ENCODE measurements around the gene ZNF516.
A peak's percentile ranks its signal among the peaks of the same experiment; 100 is the strongest.

Gene ZNF516

DNA sequence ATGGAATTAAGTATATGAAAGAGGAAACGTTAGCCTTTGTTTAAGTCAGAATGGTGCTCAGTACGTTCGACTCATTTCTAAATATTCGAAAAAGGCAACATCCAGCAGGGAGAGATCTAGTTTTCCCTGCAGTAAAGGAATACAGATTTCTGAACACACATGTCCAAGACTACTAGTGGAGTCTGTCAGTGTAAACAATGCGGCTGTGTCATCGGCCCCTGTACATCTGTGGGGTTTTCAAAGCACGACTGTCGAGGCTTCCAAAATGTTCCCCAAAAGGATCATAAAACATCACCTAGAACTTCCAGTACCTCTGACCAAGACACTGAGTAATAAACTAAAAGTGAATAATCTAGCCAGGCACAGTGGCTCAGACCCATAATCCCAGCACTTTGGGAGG lies 112.8 kb downstream of the ZNF516 start:
- Histone ChIP-seq H3K27ac (ENCODE audit: poor library complexity, severe bottlenecking) (no peak overlapping the region), H3K4me3 (ENCODE audit: severe bottlenecking) (no peak overlapping the region), H3K36me3 (ENCODE audit: low read depth) (peaks cover 9% of the 10 kb centered on the region), H3K27me3 (ENCODE audit: insufficient read depth, poor library complexity, severe bottlenecking) (no peaks in the 10 kb centered on the region), H3K4me1 (ENCODE audit: insufficient read depth, poor library complexity, severe bottlenecking) (no peaks in the 10 kb centered on the region), H3K9me3 (ENCODE audit: severe bottlenecking) (no peaks in the 10 kb centered on the region)
- ATAC-seq (ENCODE audit: low read depth), result no peak
- DNase-seq (ENCODE audit: low spot score), result peak; percentile 2
- TF ChIP-seq, protein P1, sequence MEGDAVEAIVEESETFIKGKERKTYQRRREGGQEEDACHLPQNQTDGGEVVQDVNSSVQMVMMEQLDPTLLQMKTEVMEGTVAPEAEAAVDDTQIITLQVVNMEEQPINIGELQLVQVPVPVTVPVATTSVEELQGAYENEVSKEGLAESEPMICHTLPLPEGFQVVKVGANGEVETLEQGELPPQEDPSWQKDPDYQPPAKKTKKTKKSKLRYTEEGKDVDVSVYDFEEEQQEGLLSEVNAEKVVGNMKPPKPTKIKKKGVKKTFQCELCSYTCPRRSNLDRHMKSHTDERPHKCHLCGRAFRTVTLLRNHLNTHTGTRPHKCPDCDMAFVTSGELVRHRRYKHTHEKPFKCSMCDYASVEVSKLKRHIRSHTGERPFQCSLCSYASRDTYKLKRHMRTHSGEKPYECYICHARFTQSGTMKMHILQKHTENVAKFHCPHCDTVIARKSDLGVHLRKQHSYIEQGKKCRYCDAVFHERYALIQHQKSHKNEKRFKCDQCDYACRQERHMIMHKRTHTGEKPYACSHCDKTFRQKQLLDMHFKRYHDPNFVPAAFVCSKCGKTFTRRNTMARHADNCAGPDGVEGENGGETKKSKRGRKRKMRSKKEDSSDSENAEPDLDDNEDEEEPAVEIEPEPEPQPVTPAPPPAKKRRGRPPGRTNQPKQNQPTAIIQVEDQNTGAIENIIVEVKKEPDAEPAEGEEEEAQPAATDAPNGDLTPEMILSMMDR (IDR thresholded peaks at IDR 0.05; ENCODE audit: poor library complexity, severe bottlenecking), result no peak

DNA sequence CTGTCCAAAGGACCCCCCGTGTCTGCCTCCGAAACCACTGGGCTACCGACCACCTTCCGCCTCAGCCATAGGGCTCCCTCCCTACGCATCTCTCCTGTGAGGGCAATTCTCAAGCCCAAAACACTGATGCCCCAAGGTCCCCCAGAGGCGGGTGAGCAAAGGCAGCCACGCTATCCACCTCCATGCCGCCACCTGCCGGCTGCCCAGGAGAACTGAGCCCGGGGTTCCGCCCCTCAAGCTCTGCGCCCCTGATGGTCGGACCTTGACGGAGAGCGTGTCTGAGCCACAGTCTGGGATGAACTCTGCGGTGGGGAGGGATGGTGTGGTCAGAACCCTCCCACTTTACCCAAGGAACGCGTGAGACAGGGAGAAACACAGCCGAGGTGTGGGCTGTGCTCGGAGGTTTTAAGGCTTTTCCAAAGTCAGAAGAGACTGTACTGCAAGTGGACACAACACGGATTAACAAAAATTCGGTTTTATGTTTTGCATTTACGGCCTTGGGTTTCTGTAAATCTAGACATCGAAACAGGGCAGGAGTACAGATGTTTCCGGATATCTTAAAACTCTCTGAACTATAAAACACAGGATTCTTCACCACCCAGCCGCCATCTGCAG lies 114.1 kb downstream of the ZNF516 start:
- ATAC-seq (ENCODE audit: low read depth) (peak; percentile 39; the same call in 1 of the 3 replicates), DNase-seq (ENCODE audit: low spot score) (no peak)
- Histone ChIP-seq H3K27me3 (ENCODE audit: insufficient read depth, poor library complexity, severe bottlenecking) (no peaks in the 10 kb centered on the region), H3K9me3 (ENCODE audit: severe bottlenecking) (no peaks in the 10 kb centered on the region), H3K4me3 (ENCODE audit: severe bottlenecking) (no peak overlapping the region), H3K27ac (ENCODE audit: poor library complexity, severe bottlenecking) (no peak overlapping the region), H3K36me3 (ENCODE audit: low read depth) (peaks cover 9% of the 10 kb centered on the region), H3K4me1 (ENCODE audit: insufficient read depth, poor library complexity, severe bottlenecking) (peaks cover 4% of the 10 kb centered on the region)
- TF ChIP-seq, protein P1 (IDR thresholded peaks at IDR 0.05; ENCODE audit: poor library complexity, severe bottlenecking), result peak; percentile 34

DNA sequence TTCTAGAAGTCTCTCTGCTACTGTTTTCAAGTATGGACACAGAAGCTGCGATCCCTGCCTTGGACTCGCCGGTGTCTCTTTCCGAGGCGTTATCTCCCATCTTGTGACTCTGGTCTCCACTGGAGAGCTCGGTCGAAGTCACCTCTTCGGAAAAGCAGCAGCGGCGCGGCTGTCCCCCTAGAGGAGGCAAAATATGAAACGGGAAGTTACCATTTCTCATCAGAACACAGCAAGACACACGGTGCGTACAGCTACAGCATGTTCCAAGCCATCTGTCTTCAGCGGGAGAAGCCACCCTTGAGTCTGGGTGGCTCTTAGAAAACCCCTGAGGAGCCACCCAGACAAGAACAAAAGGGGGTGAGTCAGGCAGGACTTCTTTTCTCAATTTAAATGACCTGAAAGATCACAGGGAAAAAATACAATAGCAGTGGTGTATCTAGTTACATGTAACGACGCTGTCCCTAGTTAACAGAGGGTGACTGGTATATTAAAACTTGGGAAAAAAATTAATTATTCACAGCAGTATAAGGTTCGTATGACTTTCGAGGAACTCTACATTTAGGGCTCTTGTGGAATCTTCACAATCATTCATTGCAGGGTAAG lies 114.8 kb downstream of the ZNF516 start:
- no peak overlapping the region for H3K4me3 ChIP-seq (ENCODE audit: severe bottlenecking)
- peaks cover 4% of the 10 kb centered on the region for H3K4me1 ChIP-seq (ENCODE audit: insufficient read depth, poor library complexity, severe bottlenecking)
- ATAC-seq (ENCODE audit: low read depth), result no peak
- DNase-seq (ENCODE audit: low spot score), result no peak
- H3K9me3 ChIP-seq (ENCODE audit: severe bottlenecking), result no peaks in the 10 kb centered on the region
- TF ChIP-seq, protein P1 (IDR thresholded peaks at IDR 0.05; ENCODE audit: poor library complexity, severe bottlenecking), result no peak
- H3K27ac ChIP-seq (ENCODE audit: poor library complexity, severe bottlenecking), result no peak overlapping the region
- peaks cover 9% of the 10 kb centered on the region for H3K36me3 ChIP-seq (ENCODE audit: low read depth)
- no peaks in the 10 kb centered on the region for H3K27me3 ChIP-seq (ENCODE audit: insufficient read depth, poor library complexity, severe bottlenecking)

DNA sequence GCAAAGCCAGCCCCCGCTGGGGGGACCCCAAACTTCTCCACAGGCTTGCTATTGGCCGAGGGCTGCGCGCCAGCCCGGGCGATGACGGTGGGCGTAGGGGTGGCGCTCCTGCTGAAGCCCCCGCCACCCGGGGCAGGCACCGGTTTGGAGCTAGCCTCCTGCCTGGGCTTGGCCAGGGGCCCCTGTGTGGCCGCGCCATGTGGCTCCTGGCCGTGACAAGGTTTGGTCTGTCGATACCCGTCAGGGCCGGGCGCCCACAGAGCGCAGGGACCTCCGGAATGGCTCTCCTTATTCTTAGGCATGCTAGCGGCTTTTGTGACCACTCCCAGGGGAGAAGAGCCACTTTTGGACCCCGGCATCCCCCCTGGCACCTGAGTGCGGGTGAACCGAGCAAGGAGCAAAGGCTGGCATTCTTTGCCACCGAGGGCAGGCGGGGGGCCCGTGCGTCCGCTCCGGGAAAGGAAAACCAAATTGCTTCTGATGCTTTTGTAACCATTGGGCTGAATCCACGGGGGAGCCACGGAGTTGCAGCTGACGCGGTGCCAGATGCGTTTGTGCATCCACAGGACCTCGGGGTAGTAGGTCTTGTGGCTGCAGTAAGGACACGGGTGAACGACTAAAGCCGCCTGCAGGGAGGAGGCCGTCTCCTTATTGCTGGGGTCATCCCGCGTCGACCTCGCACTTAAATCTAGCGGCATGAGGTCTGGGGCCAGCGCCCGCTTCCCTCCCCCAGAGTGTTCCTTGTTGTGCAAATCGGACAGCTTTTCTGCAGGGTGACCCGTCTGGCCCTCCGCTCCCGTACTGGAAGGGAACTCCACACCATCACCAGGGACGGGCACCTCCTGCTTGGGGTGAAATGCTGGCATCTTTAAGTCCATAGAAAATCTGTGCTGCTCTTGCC lies 115.6 kb downstream of the ZNF516 start:
- Histone ChIP-seq H3K27ac (ENCODE audit: poor library complexity, severe bottlenecking) (no peak overlapping the region), H3K4me1 (ENCODE audit: insufficient read depth, poor library complexity, severe bottlenecking) (peaks cover 4% of the 10 kb centered on the region), H3K4me3 (ENCODE audit: severe bottlenecking) (no peak overlapping the region), H3K36me3 (ENCODE audit: low read depth) (peaks cover 9% of the 10 kb centered on the region), H3K9me3 (ENCODE audit: severe bottlenecking) (no peaks in the 10 kb centered on the region), H3K27me3 (ENCODE audit: insufficient read depth, poor library complexity, severe bottlenecking) (no peaks in the 10 kb centered on the region)
- TF ChIP-seq, protein P1 (IDR thresholded peaks at IDR 0.05; ENCODE audit: poor library complexity, severe bottlenecking), result no peak
- no peak for ATAC-seq (ENCODE audit: low read depth)
- DNase-seq (ENCODE audit: low spot score), result no peak

Measured in RWPE2 (cell line).